HAP-1 (cell line): ENCODE measurements around the gene ZBED1.
A peak's percentile ranks its signal among the peaks of the same experiment; 100 is the strongest.

ENCODE experiments used
- DNase-seq, 2 experiments: peaks; one replicate each; pipeline ENCODE4 v3.0.0-alpha.2; 2016 to 2020; ENCODE audit warnings: low spot score in 2 of 2
- H3K27me3 ChIP-seq: fragments of 250-450 bp; sonication (Bioruptor Pico); 2 replicates; pipeline ENCODE4 v1.5.1; 2020; ENCODE audit warnings: low read depth, mild to moderate bottlenecking, moderate library complexity
- H3K36me3 ChIP-seq: fragments of 250-450 bp; sonication (Bioruptor Pico); replicated peaks from 2 replicates; pipeline ENCODE4 v1.5.1; 2020; ENCODE audit warnings: mild to moderate bottlenecking
- H3K4me1 ChIP-seq: fragments of 250-450 bp; sonication (Bioruptor Pico); 2 replicates; pipeline ENCODE4 v1.5.1; 2020; ENCODE audit warnings: mild to moderate bottlenecking
- H3K4me3 ChIP-seq: fragments of 250-450 bp; sonication (Bioruptor Pico); 2 replicates; pipeline ENCODE4 v1.5.1; 2020; ENCODE audit warnings: mild to moderate bottlenecking, moderate library complexity
- H3K9me3 ChIP-seq: fragments of 250-450 bp; sonication (Bioruptor Pico); 2 replicates; pipeline ENCODE4 v1.5.1; 2020; ENCODE audit warnings: mild to moderate bottlenecking, moderate library complexity
- in situ Hi-C: fragments of 300-500 bp; cut with MboI; formaldehyde crosslinking; loops from 3 replicates; pipeline ENCODE4 v1.14.3; 2020; ENCODE audit warnings: low sequenced_read_pairs, inconsistent platforms, mixed read lengths

The ZBED1 gene

DNA sequence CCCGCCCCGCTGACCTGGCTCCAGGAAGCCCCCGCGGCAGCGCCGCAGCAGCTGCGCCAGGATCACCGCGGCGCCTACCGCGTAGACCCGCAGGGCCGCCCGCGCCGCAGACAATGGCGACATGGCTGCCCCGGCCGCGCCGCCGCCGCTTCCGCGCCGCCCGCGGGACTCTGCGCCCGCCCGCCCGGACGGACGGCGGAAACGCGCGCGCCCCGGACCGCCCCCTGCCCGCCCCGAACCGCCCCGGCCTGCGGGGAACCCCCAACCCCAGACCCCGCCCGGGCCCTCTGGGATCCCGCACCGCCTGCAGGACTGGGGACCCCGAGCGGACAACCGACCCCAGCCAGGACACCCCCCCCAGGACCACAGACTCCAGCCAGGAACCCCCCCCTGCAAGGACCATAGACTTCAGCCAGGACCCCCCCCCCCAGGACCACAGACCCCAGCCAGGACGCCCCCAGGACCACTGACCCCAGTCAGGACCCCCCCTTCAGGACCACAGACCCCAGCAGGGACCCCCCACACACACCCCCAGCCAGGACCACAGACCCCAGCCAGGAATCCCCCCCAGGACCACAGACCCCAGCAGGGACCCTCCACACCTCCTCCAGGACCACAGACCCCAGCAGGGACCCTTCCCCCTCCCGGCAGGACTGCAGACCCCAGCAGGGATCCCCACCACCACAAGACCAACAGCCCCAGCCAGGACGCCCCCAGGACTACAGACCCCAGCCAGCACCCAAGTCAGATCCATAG lies at the start of gene ZBED1, which contains the start of gene DHRSX:
Gene ZBED1 (minus strand): TSS at position 174 of the 756 bp plus-strand sequence. CDS start 10,257 bp downstream, outside the sequence.
Gene DHRSX (minus strand): TSS at position 174 of the 756 bp plus-strand sequence. CDS start 51 bp downstream, at position 123.
- DNase-seq, result no peak
- Histone ChIP-seq H3K4me1 (peaks cover 21% of the 10 kb centered on the region), H3K36me3 (peaks cover 7% of the 10 kb centered on the region), H3K27me3 (no peaks in the 10 kb centered on the region), H3K9me3 (no peaks in the 10 kb centered on the region), H3K4me3 (peak within 1 kb of the TSS; percentile 61)
- in situ Hi-C loops, result no loop called here

DNA sequence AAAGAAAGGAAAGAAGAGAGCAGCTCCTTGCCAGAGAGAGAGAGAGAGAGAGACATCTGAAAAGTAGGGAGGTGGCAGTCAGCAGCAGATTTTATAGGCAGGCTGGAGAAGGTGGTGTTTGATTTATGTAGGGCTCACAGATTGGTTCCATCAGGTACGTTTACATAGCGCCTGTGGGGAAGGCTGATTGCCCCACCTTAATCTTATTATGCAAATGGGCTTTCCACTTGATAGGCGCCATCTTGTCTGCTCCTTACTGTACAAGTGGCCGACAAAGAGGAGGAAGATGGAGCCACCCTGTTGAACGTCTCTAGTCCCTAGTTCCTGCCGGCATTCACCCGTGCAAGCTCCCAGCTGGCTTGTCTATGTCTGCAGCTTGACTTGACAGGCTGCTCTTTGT lies 49.1 kb upstream of the ZBED1 start:
- Histone ChIP-seq H3K9me3 (no peaks in the 10 kb centered on the region), H3K4me1 (peaks cover 52% of the 10 kb centered on the region), H3K27me3 (no peaks in the 10 kb centered on the region), H3K4me3 (no peak overlapping the region; the same call in 1 of the 2 replicates), H3K36me3 (no peaks in the 10 kb centered on the region)
- DNase-seq, result peak; percentile 81 to 91
- in situ Hi-C loops, result loop anchor here (5.0 kb wide), 1 partner anchor 43 kb away; no protein-coding TSS in a partner anchor

DNA sequence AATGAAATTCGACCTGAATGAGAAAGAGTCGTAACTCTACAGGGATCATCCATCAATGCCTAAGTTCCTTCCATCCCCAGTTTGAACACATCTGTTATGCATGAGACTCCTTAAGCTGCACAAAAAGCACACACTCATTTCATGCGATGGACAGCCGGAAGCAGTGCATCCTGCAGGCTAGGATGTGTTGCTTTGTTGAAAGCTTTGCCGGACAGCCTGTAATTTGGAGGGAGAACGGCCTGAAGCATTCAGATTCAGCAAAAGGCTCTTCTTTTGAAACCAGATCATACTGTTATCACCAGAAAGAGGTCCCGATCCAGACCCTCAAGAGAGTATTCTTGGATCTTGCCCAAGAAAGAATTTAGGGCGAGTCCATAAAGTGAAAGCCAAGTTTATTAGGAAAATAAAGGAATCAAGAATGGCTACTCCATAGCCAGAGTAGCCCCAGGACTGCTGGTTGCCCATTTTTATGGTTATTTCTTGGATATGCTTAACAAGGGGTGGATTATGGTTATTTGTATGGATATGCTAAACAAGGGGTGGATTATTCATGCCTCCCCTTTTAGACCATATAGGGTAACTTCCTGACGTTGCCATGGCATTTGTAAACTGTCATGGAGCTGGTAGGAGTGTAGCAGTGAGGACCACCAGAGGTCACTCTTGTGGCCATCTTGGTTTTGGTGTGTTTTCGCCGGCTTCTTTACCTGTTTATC lies 48.1 kb upstream of the ZBED1 start:
- peak overlapping the region; percentile 6; the same call in 1 of the 2 replicates for H3K4me3 ChIP-seq
- in situ Hi-C loops, result loop anchor here (5.0 kb wide), 1 partner anchor 42 kb away; no protein-coding TSS in a partner anchor
- DNase-seq, result peak; percentile 82 to 97

DNA sequence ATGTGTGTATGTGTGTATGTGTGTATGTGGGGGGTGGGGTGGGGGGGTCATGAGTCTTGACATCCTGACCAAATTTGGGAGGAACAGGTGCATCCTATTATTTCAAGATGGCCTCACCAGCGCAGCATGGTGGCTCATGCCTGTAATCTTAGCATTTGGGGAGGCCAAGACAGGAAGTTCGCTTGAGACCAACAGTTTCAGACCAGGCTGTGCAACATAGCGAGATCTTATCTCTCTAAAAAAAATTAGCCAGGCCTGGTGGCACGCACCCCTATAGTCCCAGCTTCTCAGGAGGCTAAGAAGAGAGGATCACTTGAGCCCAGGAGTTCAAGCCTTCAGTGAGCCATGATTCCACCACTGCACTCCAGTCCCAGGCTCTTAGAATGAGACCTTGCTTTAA lies 47.0 kb upstream of the ZBED1 start:
- in situ Hi-C loops, result loop anchor here (5.0 kb wide), 1 partner anchor 40 kb away; no protein-coding TSS in a partner anchor
- Histone ChIP-seq H3K27me3 (no peaks in the 10 kb centered on the region), H3K9me3 (no peaks in the 10 kb centered on the region), H3K36me3 (no peaks in the 10 kb centered on the region), H3K4me3 (no peak overlapping the region), H3K4me1 (peaks cover 39% of the 10 kb centered on the region)
- no peak for DNase-seq

More for the DNA sequence above, 48.1 kb upstream of the ZBED1 start:
- Histone ChIP-seq H3K36me3 (no peaks in the 10 kb centered on the region), H3K4me1 (peaks cover 48% of the 10 kb centered on the region), H3K9me3 (no peaks in the 10 kb centered on the region), H3K27me3 (no peaks in the 10 kb centered on the region)

DNA sequence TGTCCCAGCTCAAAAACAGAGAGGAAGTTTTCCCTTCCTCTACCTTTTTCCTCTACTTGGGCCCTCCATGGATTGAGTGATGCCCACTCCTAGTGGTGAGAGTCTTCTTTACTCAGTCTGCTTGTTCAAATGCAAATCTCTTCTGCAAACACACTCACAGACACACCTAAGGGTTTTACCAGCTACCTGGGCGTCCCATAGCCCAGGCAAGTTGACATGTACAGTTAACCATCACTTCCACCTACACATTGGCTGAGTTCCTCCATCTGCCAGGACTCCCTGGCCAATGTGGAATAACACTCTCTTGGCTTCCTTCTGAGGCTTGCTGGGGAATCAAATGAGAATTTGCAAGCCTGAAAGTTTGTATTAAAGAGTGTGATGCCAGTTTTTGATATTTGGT lies 45.7 kb upstream of the ZBED1 start:
- no peaks in the 10 kb centered on the region for H3K9me3 ChIP-seq
- in situ Hi-C loops, result loop anchor here (5.0 kb wide), 1 partner anchor 39 kb away; no protein-coding TSS in a partner anchor
- no peak for DNase-seq

DNA sequence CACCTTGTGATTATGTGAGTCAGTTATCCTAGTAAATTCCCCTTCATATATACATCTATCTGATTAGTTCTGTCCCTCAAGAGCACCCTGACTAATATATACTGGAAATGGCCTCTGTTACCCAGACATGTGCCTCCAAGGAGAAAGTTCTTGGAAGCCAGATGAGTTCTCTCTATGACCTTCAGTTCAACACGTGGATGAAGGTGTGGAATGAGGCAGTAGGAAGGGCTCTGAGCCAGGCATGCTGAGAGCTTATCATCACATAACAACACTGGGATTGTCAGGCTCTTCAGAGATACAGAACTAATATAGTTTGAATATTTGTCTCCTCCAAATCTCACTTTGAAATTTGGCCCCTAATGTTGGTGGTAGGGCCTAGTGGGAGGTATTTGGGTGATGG lies 44.4 kb upstream of the ZBED1 start:
- H3K4me1 ChIP-seq, result peaks cover 16% of the 10 kb centered on the region
- H3K27me3 ChIP-seq, result no peaks in the 10 kb centered on the region
- H3K9me3 ChIP-seq, result no peaks in the 10 kb centered on the region
- in situ Hi-C loops, result loop anchor here (5.0 kb wide), 1 partner anchor 38 kb away; no protein-coding TSS in a partner anchor
- no peak overlapping the region for H3K4me3 ChIP-seq
- H3K36me3 ChIP-seq, result no peaks in the 10 kb centered on the region
- DNase-seq, result no peak

More for the DNA sequence above, 45.7 kb upstream of the ZBED1 start:
- H3K27me3 ChIP-seq, result no peaks in the 10 kb centered on the region
- peaks cover 30% of the 10 kb centered on the region for H3K4me1 ChIP-seq
- no peaks in the 10 kb centered on the region for H3K36me3 ChIP-seq
- H3K4me3 ChIP-seq, result no peak overlapping the region

DNA sequence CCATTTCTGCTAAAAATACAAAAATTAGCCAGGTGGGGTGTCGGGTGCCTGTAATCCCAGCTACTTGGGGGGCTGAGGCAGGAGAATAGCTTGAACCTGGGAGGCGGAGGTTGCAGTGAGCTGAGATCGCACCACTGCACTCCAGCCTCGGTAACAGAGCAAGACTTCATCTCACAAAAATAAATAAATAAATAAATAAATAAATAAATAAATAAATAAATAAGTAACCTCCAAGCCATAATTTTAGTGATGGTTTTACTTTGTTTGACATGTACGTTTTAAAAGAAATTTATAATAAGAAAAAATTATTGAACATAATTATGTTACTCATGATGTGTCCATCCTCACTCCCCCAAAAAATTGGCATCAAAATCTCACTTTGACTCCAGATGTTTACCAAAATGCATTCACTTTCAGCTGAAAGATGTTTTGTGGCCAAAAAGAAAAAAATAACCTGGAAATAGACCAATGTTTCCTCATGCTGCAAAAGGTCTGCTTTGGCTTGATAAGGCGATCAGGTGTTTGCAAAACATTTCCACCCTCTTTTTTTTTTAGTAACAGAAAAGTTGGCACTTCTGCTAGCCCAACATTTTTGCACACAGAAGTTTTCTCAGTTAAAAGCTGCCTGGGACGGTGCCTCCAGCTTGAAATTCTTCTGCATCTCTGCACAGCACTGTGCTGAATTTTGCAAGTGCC lies 42.2 kb upstream of the ZBED1 start:
- H3K4me1 ChIP-seq, result peaks cover 6% of the 10 kb centered on the region

DNA sequence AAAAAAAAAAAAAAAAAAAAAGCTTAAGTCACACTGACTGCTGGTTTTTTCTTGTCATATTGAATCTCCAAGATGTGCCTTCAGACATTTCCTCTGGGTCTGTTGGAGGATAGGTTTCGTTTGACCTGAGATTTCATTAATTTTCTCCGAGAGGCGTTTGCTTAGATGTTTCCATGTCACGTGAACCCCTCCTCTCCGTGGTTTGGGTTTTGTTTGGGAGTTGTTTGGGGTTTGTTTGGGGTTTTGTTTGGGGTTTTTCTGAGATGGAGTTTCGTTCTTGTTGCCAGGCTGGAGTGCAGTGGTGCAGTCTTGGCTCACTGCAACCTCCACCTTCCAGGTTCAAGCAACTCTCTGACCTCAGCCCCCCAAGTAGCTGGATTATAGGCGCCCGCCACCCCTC lies 40.8 kb upstream of the ZBED1 start:
- Histone ChIP-seq H3K27me3 (no peaks in the 10 kb centered on the region), H3K4me1 (peaks cover 13% of the 10 kb centered on the region), H3K36me3 (no peaks in the 10 kb centered on the region), H3K9me3 (no peaks in the 10 kb centered on the region), H3K4me3 (no peak overlapping the region)
- no peak for DNase-seq
- in situ Hi-C loops, result no loop called here

More for the DNA sequence above, 42.2 kb upstream of the ZBED1 start:
- Histone ChIP-seq H3K4me3 (no peak overlapping the region), H3K27me3 (no peaks in the 10 kb centered on the region), H3K36me3 (no peaks in the 10 kb centered on the region), H3K9me3 (no peaks in the 10 kb centered on the region)
- in situ Hi-C loops, result no loop called here
- no peak for DNase-seq

DNA sequence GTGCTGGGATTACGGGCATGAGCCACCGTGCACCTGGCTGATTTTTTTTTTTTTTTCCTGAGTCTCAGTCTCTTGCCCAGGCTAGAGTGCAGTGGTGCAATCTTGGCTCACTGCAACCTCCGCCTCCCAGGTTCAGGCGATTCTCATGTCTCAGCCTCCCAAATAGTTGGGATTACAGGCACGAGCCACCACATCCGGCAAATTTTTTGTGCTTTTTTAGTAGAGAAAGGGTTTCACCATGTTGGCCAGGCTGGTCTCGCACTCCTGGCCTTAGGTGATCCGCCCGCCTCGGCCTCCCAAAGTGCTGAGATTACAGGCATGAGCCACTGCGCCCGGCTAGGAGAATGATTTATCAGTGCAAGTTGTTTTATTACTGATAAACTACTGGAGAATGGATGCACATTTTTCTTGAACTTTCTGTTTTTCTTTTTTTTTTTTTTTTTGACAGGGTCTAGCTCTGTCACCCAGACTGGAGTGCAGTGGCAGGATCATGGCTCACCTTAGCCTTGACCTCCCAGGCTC lies 39.7 kb upstream of the ZBED1 start:
- in situ Hi-C loops, result no loop called here
- no peak for DNase-seq
- H3K36me3 ChIP-seq, result no peaks in the 10 kb centered on the region

DNA sequence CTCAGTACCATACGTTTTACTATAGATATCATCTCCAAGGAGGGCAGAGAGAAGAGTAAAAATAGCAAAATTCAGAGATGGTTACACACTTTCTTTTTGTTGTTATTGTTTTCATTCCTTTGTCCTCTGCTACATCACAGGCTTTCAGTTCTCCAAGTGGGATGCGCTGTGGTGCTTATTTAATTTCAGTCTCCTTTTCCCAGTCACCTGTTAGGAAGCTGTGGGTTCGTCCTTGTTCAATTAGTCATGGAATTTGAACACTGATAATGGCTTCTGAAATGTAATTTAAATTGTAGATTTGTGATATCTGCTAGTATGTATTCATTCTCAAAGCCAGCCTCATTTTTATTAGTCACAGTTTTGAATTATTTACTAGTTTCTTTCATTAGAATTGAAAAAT lies 38.8 kb upstream of the ZBED1 start:
- in situ Hi-C loops, result no loop called here
- Histone ChIP-seq H3K4me1 (peaks cover 13% of the 10 kb centered on the region), H3K9me3 (no peaks in the 10 kb centered on the region), H3K27me3 (no peaks in the 10 kb centered on the region), H3K4me3 (no peak overlapping the region), H3K36me3 (no peaks in the 10 kb centered on the region)
- no peak for DNase-seq

More for the DNA sequence above, 39.7 kb upstream of the ZBED1 start:
- Histone ChIP-seq H3K4me3 (no peak overlapping the region), H3K9me3 (no peaks in the 10 kb centered on the region), H3K27me3 (no peaks in the 10 kb centered on the region), H3K4me1 (peaks cover 13% of the 10 kb centered on the region)

DNA sequence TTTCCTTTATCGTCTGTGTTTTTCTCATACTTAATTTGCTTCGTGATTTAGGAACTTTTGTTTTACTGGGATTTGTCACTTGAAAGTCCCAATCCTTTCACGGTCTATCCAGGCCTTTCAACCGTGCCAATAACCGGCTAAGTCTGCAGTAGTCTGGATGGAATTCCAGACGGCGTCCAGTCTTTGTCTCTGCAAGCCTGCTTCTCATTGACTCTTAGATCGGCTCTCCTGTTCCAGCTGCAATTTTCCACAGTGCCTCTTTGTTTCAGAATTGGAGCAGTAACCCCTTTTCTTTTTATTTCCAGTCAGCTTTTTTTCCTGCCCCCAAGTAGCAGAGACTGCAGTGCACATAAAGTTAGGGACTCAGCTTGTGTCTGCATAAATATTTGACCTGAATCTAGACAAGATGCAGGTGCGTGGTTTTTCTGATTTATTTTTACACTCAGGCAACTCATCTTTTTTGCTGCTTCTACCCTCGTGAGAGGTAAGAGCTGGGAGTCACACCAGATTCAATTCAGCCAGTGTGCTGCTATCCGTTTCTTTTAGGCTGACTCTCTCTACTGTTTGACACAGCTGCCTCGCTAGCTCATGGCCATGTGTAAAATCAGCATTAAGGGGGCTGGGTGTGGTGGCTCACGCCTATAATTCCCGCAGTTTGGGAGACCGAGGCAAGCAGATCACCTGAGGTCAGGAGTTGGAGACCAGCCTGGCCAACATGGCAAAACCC lies 37.4 kb upstream of the ZBED1 start:
- Histone ChIP-seq H3K4me3 (no peak overlapping the region), H3K4me1 (peaks cover 19% of the 10 kb centered on the region), H3K27me3 (no peaks in the 10 kb centered on the region), H3K9me3 (no peaks in the 10 kb centered on the region), H3K36me3 (no peaks in the 10 kb centered on the region)
- DNase-seq, result peak; percentile 68 to 71
- in situ Hi-C loops, result no loop called here

DNA sequence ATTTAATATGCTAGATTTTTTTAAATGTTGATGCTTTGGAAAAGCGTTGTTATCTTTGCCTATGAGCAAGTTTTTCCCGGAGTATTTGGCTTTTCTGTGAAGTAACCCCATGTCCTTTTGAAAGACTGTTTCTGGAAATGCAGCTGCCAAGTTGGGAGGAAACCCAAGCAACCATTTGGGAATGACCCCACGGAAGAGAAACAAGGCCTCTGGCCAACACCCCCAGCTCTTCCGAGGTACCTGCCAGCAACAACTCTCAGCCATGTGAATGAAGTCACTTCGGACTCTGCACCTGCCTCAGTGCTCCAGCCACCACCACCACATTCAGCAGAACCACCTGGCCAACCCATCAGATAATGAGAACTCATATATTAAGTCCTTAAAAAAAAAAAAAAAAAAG lies 36.2 kb upstream of the ZBED1 start:
- Histone ChIP-seq H3K27me3 (no peaks in the 10 kb centered on the region), H3K9me3 (no peaks in the 10 kb centered on the region), H3K4me1 (peaks cover 20% of the 10 kb centered on the region), H3K36me3 (no peaks in the 10 kb centered on the region), H3K4me3 (no peak overlapping the region)
- in situ Hi-C loops, result no loop called here
- no peak for DNase-seq

DNA sequence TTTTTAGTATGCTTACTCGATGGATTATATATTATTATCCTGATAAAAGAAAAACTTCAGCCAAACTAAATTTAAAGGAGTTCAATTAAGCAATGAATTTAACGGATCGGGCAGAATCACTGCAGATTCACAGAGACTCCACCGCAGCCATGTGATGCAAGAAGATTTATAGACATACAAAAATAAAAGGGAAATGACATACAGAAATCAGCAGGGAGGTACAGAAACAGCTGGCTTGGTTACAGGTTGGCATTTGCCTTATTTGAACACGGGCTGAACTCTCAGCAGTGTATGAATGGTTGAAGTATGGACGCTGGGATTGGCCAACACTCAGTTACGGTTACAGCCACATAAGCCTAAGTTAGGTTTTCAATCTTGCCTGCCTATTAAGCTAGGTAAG lies 35.4 kb upstream of the ZBED1 start:
- in situ Hi-C loops, result no loop called here
- Histone ChIP-seq H3K27me3 (no peaks in the 10 kb centered on the region), H3K4me1 (peaks cover 20% of the 10 kb centered on the region), H3K36me3 (no peaks in the 10 kb centered on the region), H3K9me3 (no peaks in the 10 kb centered on the region), H3K4me3 (no peak overlapping the region)
- DNase-seq, result no peak
